ENCODE data around the gene NFIX. TPM values are rescaled to one million over a fixed set of nuclear protein-coding genes. Genes with fewer than 3 reads are reported as not detected.
A peak's percentile ranks its signal among the peaks of the same experiment; 100 is the strongest.

NFIX gene
- total and polyA plus RNA-seq, 7 experiments from 2014 or later = 0.41 to 7.7 (median 5.9) TPM

DNA sequence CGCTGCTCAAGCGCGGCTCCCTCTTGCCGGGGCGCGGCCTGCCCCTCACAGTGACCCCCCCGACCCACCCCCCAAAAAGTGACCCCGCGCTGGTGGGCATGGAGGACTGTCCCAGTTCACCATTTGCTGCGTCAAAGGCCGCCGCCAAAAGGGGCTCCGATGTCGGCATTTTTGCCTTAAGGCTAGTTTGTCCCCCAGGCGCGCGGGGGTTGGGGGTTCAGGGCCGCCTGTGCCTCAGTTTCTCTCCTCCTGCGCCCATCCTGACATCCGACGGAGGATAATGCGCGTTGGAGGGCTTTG lies 17.1 kb downstream of the NFIX start:
- Histone ChIP-seq H3K27me3 (ENCODE audit: control insufficient read depth in 2 of 2, insufficient read depth in 2 of 2, low read length in 2 of 2) (peaks cover 3 to 32% of the 10 kb centered on the region in 2 donors), H3K4me3 (ENCODE audit: low read length) (peak overlapping the region; percentile 51), H3K36me3 (ENCODE audit: control insufficient read depth in 2 of 3, insufficient read depth in 3 of 3, low read length in 3 of 3) (no peaks in the 10 kb centered on the region), H3K4me1 (ENCODE audit: control insufficient read depth in 2 of 2, insufficient read depth in 2 of 2, low read length in 2 of 2) (peaks cover 5 to 9% of the 10 kb centered on the region in 2 donors), H3K9me3 (ENCODE audit: control insufficient read depth in 2 of 3, low read length in 3 of 3) (no peaks in the 10 kb centered on the region), H3K27ac (ENCODE audit: low read depth, low read length) (no peak overlapping the region)
- peaks cover 17 to 33% (median 27%) of the 10 kb centered on the region in 7 donors for H3K4me1 Mint-ChIP-seq
- peaks cover 42 to 78% (median 59%) of the 10 kb centered on the region in 5 donors for H3K27me3 Mint-ChIP-seq
- ChIA-PET CTCF (no interaction called here), POLR2A (no interaction called here)
- H3K27ac Mint-ChIP-seq = peak overlapping the region in 2 of 9 donors; percentile 7 to 69
- DNase-seq (no peak), ATAC-seq (no peak)
- H3K36me3 Mint-ChIP-seq = peaks cover 0 to 9% (median 4%) of the 10 kb centered on the region in 5 donors
- peaks cover 0 to 2% (median 0%) of the 10 kb centered on the region in 11 donors for H3K9me3 Mint-ChIP-seq
- intact Hi-C loops (cut with micrococcal nuclease) = loop anchor here in 1 of 2 donors (5.0 kb wide), 1 partner anchor 50 kb away; no protein-coding TSS in a partner anchor
- peak overlapping the region; percentile 81 to 95 (median 90) for H3K4me3 Mint-ChIP-seq

DNA sequence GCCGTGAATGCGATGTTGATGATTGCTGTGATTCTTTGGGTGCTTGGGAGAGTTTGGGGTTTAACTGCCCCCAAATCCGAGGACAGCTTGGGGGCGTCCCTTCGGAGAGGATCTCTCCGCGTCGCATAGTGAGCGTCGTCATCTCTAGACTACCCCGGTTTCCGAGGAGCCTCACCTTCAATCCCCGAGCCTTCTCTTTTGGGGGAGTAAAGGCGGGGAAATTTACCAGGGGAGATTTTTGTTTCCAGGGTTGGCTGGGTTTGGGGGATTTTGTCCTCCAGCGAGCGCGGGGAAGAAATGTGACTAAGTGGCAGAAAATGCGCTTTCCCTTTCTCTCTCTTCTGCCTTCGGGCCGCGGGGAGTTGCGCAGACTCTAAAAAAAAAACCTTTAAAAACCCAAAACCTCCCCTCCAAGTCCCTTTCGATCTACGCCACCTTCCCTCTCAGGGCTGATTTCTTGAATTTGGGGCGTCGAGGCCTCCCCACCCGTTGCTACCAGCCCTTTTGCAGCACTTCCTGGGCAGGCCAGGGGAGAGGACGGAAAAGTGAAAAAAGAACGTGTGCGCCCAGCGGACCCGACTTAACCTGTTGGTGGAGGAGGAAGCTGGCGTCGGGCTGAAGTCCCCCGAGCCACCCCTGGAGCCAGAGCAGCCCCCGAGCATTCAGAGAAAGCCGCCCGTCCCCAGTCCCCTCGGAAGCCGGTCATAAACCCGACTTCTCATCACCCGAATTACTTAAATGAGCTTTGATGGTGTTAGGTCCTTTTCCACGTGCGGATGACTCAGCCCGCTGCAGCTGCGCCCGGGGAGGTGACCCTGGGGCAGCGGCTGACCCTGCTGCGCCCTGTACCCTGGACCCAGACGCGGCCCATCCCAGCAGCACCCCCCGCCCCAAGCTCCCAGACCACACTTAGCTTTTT lies 17.7 kb downstream of the NFIX start:
- ChIA-PET CTCF (interaction anchor here (0.7 to 1.3 kb wide), 4 partner anchors 20 to 1530 kb away, joined by 3 to 7 read pairs (median 4); no protein-coding TSS in a partner anchor), POLR2A (interaction anchor here (0.6 to 1.1 kb wide), 2 partner anchors 14 to 124 kb away, joined by 3 read pairs; no protein-coding TSS in a partner anchor)
- H3K36me3 Mint-ChIP-seq = peaks cover 0 to 9% (median 4%) of the 10 kb centered on the region in 5 donors
- peak; percentile 64 for ATAC-seq
- DNase-seq = peak in 3 of 9 donors; percentile 25 to 39 (median 27)
- Histone ChIP-seq H3K9me3 (ENCODE audit: control insufficient read depth in 2 of 3, low read length in 3 of 3) (no peaks in the 10 kb centered on the region), H3K27me3 (ENCODE audit: control insufficient read depth in 2 of 2, insufficient read depth in 2 of 2, low read length in 2 of 2) (peaks cover 3 to 32% of the 10 kb centered on the region in 2 donors), H3K36me3 (ENCODE audit: control insufficient read depth in 2 of 3, insufficient read depth in 3 of 3, low read length in 3 of 3) (no peaks in the 10 kb centered on the region), H3K27ac (ENCODE audit: low read depth, low read length) (no peak overlapping the region), H3K4me1 (ENCODE audit: control insufficient read depth in 2 of 2, insufficient read depth in 2 of 2, low read length in 2 of 2) (peaks cover 5 to 9% of the 10 kb centered on the region in 2 donors), H3K4me3 (ENCODE audit: low read length) (peak overlapping the region; percentile 51)
- H3K27ac Mint-ChIP-seq = peak overlapping the region in 6 of 9 donors; percentile 7 to 77 (median 62)
- H3K4me1 Mint-ChIP-seq = peaks cover 17 to 33% (median 27%) of the 10 kb centered on the region in 7 donors
- H3K9me3 Mint-ChIP-seq = peaks cover 0 to 2% (median 0%) of the 10 kb centered on the region in 11 donors
- peaks cover 46 to 80% (median 59%) of the 10 kb centered on the region in 5 donors for H3K27me3 Mint-ChIP-seq
- peak overlapping the region; percentile 81 to 95 (median 90) for H3K4me3 Mint-ChIP-seq
- intact Hi-C loops (cut with micrococcal nuclease) = loop anchor here in 1 of 2 donors (5.0 kb wide), 1 partner anchor 49 kb away; no protein-coding TSS in a partner anchor

DNA sequence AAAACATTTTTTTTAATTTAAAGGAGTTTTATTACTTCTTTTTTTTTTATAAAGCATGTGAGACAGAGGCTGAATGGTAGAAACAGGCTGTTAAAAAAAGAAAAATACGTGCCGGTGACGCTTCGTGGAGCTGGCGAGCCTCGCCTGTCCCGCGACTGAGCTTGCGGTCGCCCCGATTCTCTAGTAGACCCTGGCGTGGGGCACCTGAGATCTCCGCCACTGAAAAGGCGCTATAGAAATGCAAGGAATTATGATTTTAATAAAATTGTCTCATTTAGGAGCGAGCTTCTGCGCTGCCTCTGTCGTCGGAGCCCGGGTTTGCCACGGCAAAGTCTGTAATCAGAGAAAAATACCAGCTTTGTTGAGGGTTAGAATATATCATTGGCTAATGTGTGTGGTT lies 18.4 kb downstream of the NFIX start:
- Histone ChIP-seq H3K4me3 (ENCODE audit: low read length) (peak overlapping the region; percentile 47), H3K36me3 (ENCODE audit: control insufficient read depth in 2 of 3, insufficient read depth in 3 of 3, low read length in 3 of 3) (no peaks in the 10 kb centered on the region), H3K27me3 (ENCODE audit: control insufficient read depth in 2 of 2, insufficient read depth in 2 of 2, low read length in 2 of 2) (peaks cover 3 to 32% of the 10 kb centered on the region in 2 donors), H3K27ac (ENCODE audit: low read depth, low read length) (no peak overlapping the region), H3K4me1 (ENCODE audit: control insufficient read depth in 2 of 2, insufficient read depth in 2 of 2, low read length in 2 of 2) (peaks cover 5 to 9% of the 10 kb centered on the region in 2 donors), H3K9me3 (ENCODE audit: control insufficient read depth in 2 of 3, low read length in 3 of 3) (no peaks in the 10 kb centered on the region)
- peaks cover 0 to 8% (median 4%) of the 10 kb centered on the region in 5 donors for H3K36me3 Mint-ChIP-seq
- ChIA-PET CTCF (interaction anchor here (0.7 to 1.3 kb wide), 3 partner anchors 30 to 1531 kb away, joined by 3 to 7 read pairs (median 5); no protein-coding TSS in a partner anchor), POLR2A (interaction anchor here (0.6 to 1.1 kb wide), 2 partner anchors 14 to 125 kb away, joined by 3 read pairs; no protein-coding TSS in a partner anchor)
- intact Hi-C loops (cut with micrococcal nuclease) = loop anchor here in 1 of 2 donors (5.0 kb wide), 1 partner anchor 49 kb away; no protein-coding TSS in a partner anchor
- H3K4me1 Mint-ChIP-seq = peaks cover 17 to 33% (median 27%) of the 10 kb centered on the region in 7 donors
- H3K27ac Mint-ChIP-seq = no peak overlapping the region
- DNase-seq = no peak
- no peak for ATAC-seq
- H3K4me3 Mint-ChIP-seq = peak overlapping the region; percentile 14 to 95 (median 90)
- H3K9me3 Mint-ChIP-seq = peaks cover 0 to 2% (median 0%) of the 10 kb centered on the region in 11 donors
- H3K27me3 Mint-ChIP-seq = peaks cover 46 to 77% (median 56%) of the 10 kb centered on the region in 5 donors

DNA sequence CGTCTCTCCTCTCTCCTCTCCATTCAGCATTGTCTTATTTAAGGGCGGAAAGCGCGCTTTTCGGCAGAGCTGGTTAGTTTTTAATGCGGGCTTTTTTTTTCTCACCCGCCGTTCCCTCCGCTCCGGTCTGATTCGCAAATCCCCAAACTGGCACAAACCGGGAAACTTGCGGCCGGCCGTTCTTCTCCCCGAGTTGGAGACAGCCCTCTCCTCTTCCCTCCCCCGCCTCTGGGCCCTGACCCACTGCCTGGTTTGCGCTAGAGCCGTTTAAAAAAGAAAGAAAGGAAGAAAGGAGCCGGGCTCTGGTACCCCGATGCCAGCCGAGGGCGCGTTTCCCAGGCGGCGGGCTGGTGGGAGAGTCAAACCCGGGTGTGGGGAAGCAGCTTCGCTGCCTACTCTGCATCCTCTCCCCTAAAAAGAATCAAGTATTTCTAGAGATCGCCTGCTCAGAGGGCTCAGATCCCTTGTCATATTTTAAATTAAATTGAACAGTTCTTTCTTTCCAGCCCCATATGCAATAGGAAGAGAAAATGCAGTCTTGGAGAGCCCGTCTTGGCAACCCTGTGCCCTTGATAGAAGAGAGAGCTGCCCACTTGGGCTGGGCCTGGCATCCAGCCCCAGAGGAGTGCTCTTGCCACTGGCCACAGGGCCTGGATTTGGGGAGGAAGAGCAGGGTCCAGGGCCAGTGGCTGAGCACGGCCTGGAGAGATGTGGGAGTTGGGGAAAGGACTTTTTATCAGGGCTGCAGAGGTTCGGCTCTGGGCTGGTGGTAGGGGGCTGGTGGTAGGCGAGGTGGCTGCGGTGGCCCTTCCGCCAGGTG lies 19.0 kb downstream of the NFIX start:
- CTCF ChIA-PET = interaction anchor here (0.9 to 1.3 kb wide), 2 partner anchors 30 to 47 kb away, joined by 5 to 7 read pairs; no protein-coding TSS in a partner anchor
- H3K36me3 Mint-ChIP-seq = peaks cover 0 to 5% (median 0%) of the 10 kb centered on the region in 5 donors
- POLR2A ChIA-PET = interaction anchor here (1.1 kb wide), 1 partner anchor 13 kb away, joined by 3 read pairs; no protein-coding TSS in a partner anchor
- no peak overlapping the region for H3K27ac ChIP-seq (ENCODE audit: low read depth, low read length)
- H3K9me3 Mint-ChIP-seq = peaks cover 0 to 2% (median 0%) of the 10 kb centered on the region in 11 donors
- H3K27me3 Mint-ChIP-seq = peaks cover 42 to 74% (median 49%) of the 10 kb centered on the region in 5 donors
- no peaks in the 10 kb centered on the region for H3K36me3 ChIP-seq (ENCODE audit: control insufficient read depth in 2 of 3, insufficient read depth in 3 of 3, low read length in 3 of 3)
- H3K4me3 Mint-ChIP-seq = peak overlapping the region; percentile 14 to 95 (median 90)
- peaks cover 5 to 9% of the 10 kb centered on the region in 2 donors for H3K4me1 ChIP-seq (ENCODE audit: control insufficient read depth in 2 of 2, insufficient read depth in 2 of 2, low read length in 2 of 2)
- peaks cover 3 to 32% of the 10 kb centered on the region in 2 donors for H3K27me3 ChIP-seq (ENCODE audit: control insufficient read depth in 2 of 2, insufficient read depth in 2 of 2, low read length in 2 of 2)
- H3K27ac Mint-ChIP-seq = peak overlapping the region in 1 of 9 donors; percentile 46
- peak overlapping the region; percentile 47 for H3K4me3 ChIP-seq (ENCODE audit: low read length)
- DNase-seq (no peak), ATAC-seq (no peak)
- intact Hi-C loops (cut with micrococcal nuclease) = loop anchor here in 1 of 2 donors (5.0 kb wide), 1 partner anchor 48 kb away; no protein-coding TSS in a partner anchor
- no peaks in the 10 kb centered on the region for H3K9me3 ChIP-seq (ENCODE audit: control insufficient read depth in 2 of 3, low read length in 3 of 3)
- H3K4me1 Mint-ChIP-seq = peaks cover 17 to 33% (median 27%) of the 10 kb centered on the region in 7 donors

DNA sequence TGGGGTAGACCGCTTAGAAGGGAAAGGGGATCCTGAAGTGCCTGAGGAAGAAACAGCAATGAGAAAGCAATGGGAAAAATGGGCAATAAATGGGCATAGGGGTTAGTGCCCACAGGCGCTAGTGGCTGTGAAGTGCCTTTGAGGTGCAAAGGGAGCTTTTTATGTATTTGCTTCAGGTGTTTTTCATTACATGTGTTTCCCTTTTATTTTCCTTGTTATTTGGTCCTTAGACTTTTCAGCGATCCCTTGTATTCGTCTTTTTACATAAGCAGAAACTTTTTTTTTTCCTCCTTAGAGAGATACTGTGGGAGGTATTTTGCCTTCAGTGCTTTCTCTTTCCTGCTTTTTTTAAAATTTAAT lies 19.6 kb downstream of the NFIX start:
- intact Hi-C loops (cut with micrococcal nuclease) = loop anchor here in 1 of 2 donors (5.0 kb wide), 1 partner anchor 47 kb away; no protein-coding TSS in a partner anchor
- DNase-seq (no peak), ATAC-seq (no peak)
- Mint-ChIP-seq H3K27me3 (peaks cover 42 to 74% (median 46%) of the 10 kb centered on the region in 5 donors), H3K4me1 (peaks cover 17 to 33% (median 27%) of the 10 kb centered on the region in 7 donors), H3K9me3 (peaks cover 0 to 2% (median 0%) of the 10 kb centered on the region in 11 donors), H3K36me3 (peaks cover 0 to 5% (median 0%) of the 10 kb centered on the region in 5 donors), H3K27ac (peak overlapping the region in 1 of 9 donors; percentile 42), H3K4me3 (peak overlapping the region in 6 of 10 donors; percentile 29 to 94 (median 56))
- peaks cover 5 to 9% of the 10 kb centered on the region in 2 donors for H3K4me1 ChIP-seq (ENCODE audit: control insufficient read depth in 2 of 2, insufficient read depth in 2 of 2, low read length in 2 of 2)
- no peaks in the 10 kb centered on the region for H3K36me3 ChIP-seq (ENCODE audit: control insufficient read depth in 2 of 3, insufficient read depth in 3 of 3, low read length in 3 of 3)
- H3K27me3 ChIP-seq (ENCODE audit: control insufficient read depth in 2 of 2, insufficient read depth in 2 of 2, low read length in 2 of 2) = peaks cover 3 to 32% of the 10 kb centered on the region in 2 donors
- POLR2A ChIA-PET = no interaction called here
- H3K9me3 ChIP-seq (ENCODE audit: control insufficient read depth in 2 of 3, low read length in 3 of 3) = no peaks in the 10 kb centered on the region
- H3K27ac ChIP-seq (ENCODE audit: low read depth, low read length) = no peak overlapping the region
- H3K4me3 ChIP-seq (ENCODE audit: low read length) = no peak overlapping the region
- CTCF ChIA-PET = no interaction called here

Data from naive thymus-derived CD4-positive, alpha-beta T cell (primary cell).